ENCODE measurements around the gene PLD4. TPM values are rescaled to one million over a fixed set of nuclear protein-coding genes. Genes with fewer than 3 reads are reported as not detected.

PLD4 gene
- total and polyA plus RNA-seq, 2 of the 8 experiments (the other 6 are each of a cell fraction or from before 2014, with no cell fraction given), result 0.05 TPM; not detected in 1

DNA sequence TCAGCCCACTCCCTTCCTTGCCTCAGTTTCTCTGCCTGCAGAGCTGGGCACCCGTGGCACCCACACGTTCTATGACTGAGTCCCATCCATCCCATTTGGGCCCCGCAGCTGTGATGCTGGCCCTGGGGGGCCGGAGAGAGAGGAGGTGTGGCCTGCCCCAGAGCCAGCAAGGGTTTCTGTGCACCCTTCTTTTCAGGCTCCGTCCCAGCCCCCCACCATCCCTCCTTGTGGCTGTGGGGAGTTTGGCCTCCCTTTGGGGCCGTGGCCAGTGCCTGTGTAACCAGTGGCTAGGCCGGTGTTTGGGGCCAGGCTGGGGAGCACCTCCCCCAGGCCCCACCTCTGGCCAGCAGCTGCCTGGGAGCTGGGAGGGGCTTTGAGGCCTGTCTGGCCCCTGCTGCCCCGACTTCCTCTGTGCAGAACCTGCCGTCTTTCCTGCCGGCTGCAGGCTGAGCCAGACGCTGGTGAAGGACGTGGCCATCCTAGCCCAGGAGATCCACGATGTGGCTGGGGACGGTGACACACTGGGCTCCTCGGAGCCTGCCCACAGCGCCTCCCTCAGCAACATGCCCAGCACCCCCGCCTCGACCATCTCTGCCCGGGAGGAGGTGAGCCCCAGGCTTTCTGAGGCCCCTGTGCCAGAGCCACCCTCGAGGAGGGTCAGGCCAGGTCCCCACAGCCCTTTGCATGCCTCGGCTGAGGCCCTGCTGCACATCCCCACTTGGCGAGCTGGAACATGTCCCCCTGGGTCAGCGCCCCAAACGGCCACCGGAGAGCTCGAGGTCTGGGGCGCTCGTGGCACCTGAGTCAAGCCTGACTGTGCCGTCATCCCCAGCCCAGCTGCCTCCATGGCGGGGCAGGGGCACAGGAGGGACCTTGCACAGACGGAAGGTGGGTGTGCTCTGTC lies 31.9 kb upstream of the PLD4 start:
- POLR2A ChIA-PET (ENCODE audit: partially characterized antibody), result interaction anchor here (0.8 to 2.1 kb wide), 6 partner anchors 10 to 82 kb away, joined by 3 to 8 read pairs (median 4); no protein-coding TSS in a partner anchor

More for the DNA sequence above, 31.9 kb upstream of the PLD4 start:
- Histone ChIP-seq H2BK12ac (ENCODE audit: low read depth, low read length) (no peak overlapping the region), H2BK5ac (ENCODE audit: low read depth, low read length) (no peak overlapping the region; the same call in 1 of the 2 replicates), H3K4me2 (ENCODE audit: insufficient read depth in 1 of 2, low read depth in 2 of 2, low read length in 2 of 2) (no peak overlapping the region), H3K23ac (ENCODE audit: insufficient read length) (no peak overlapping the region), H3K9me3 (ENCODE audit: insufficient read depth in 2 of 2, low read depth in 1 of 2, low read length in 1 of 2) (no peaks in the 10 kb centered on the region), H3K36me3 (ENCODE audit: control insufficient read depth in 2 of 4, insufficient read depth in 4 of 4, low read length in 3 of 4) (peaks cover 0 to under 1% (median 0%) of the 10 kb centered on the region in 4 experiments; a peak in 1 of 8 replicates), H2BK20ac (ENCODE audit: low read length) (no peak overlapping the region), H2AFZ (ENCODE audit: low read length) (no peak overlapping the region), H4K5ac (ENCODE audit: insufficient read length, low read depth, low read length) (no peak overlapping the region), H2BK120ac (replicated peaks; ENCODE audit: low read depth, low read length) (no peak overlapping the region), H3K9ac (replicated peaks in 1 of 4; ENCODE audit: extremely low read depth in 1 of 4, low read depth in 3 of 4, low read length in 3 of 4) (no peak overlapping the region), H3K56ac (replicated peaks; ENCODE audit: insufficient read length, low read depth, low read length) (no peak overlapping the region), H4K8ac (ENCODE audit: extremely low read depth, insufficient read depth, low read length) (no peak overlapping the region; the same call in 1 of the 2 replicates), H3K14ac (ENCODE audit: insufficient read length) (no peak overlapping the region), H3K4ac (replicated peaks; ENCODE audit: insufficient read length, low read depth, low read length) (no peak overlapping the region), H3K4me1 (replicated peaks in 1 of 4; ENCODE audit: control insufficient read depth in 3 of 4, insufficient read depth in 4 of 4, low read length in 3 of 4) (peaks cover 0 to 3% (median 1%) of the 10 kb centered on the region in 4 experiments; a peak in 3 of 7 replicates), H3K79me1 (ENCODE audit: low read depth, low read length) (no peaks in the 10 kb centered on the region), H3K27ac (ENCODE audit: low read depth, low read length) (no peak overlapping the region; the same call in 1 of the 2 replicates), H3K4me3 (ENCODE audit: extremely low read depth in 1 of 4, insufficient read depth in 2 of 4, low read depth in 3 of 4, low read length in 4 of 4) (no peak overlapping the region), H4K20me1 (replicated peaks in 1 of 2; ENCODE audit: control insufficient read depth in 1 of 2, insufficient read depth in 2 of 2, low read length in 2 of 2) (peaks cover 0 to 3% of the 10 kb centered on the region in 2 experiments), H3K27me3 (replicated peaks in 1 of 4; ENCODE audit: control insufficient read depth in 3 of 4, extremely low read depth in 1 of 4, insufficient read depth in 3 of 4, low read length in 3 of 4) (no peaks in the 10 kb centered on the region), H3K18ac (ENCODE audit: extremely low read depth, low read length) (no peak overlapping the region), H3K23me2 (ENCODE audit: low read depth, low read length) (peaks cover 12% of the 10 kb centered on the region; the same call in 1 of the 2 replicates), H4K91ac (replicated peaks; ENCODE audit: insufficient read length, low read length) (no peak overlapping the region), H3K79me2 (ENCODE audit: control insufficient read depth in 1 of 2, insufficient read depth in 2 of 2, low read length in 2 of 2) (no peaks in the 10 kb centered on the region), H2BK15ac (ENCODE audit: low read length) (no peak overlapping the region; the same call in 1 of the 2 replicates), H2AK5ac (ENCODE audit: low read depth, low read length) (no peak overlapping the region)
- no peak for TF ChIP-seq SP2 (IDR thresholded peaks at IDR 0.05; ENCODE audit: low read length)
- TF ChIP-seq BRCA1 (IDR thresholded peaks at IDR 0.05; ENCODE audit: low read depth, low read length), result no peak
- TF ChIP-seq CREB1 (IDR thresholded peaks at IDR 0.05), result no peak
- no peak for TF ChIP-seq TBP (IDR thresholded peaks at IDR 0.05; ENCODE audit: low read depth, low read length)
- TF ChIP-seq MAFK (IDR thresholded peaks at IDR 0.05; ENCODE audit: low read depth, low read length), result no peak
- no peak for TF ChIP-seq BACH1 (IDR thresholded peaks at IDR 0.05; ENCODE audit: low read length)
- TF ChIP-seq POU5F1 (IDR thresholded peaks at IDR 0.05; ENCODE audit: low read depth, low read length), result no peak
- TF ChIP-seq, protein P1, sequence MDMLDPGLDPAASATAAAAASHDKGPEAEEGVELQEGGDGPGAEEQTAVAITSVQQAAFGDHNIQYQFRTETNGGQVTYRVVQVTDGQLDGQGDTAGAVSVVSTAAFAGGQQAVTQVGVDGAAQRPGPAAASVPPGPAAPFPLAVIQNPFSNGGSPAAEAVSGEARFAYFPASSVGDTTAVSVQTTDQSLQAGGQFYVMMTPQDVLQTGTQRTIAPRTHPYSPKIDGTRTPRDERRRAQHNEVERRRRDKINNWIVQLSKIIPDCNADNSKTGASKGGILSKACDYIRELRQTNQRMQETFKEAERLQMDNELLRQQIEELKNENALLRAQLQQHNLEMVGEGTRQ (IDR thresholded peaks at IDR 0.05; ENCODE audit: low read length), result no peak
- no peak for TF ChIP-seq RAD21 (IDR thresholded peaks at IDR 0.05 in 1 of 2, conservative IDR thresholded peaks at IDR 0.05 in 1 of 2; ENCODE audit: low read depth in 2 of 2, low read length in 2 of 2)
- FAIRE-seq (no peak), DNase-seq (ENCODE audit: low read depth in 1 of 2, low spot score in 2 of 2) (peak in 1 of 2 experiments; percentile 48)
- WGBS, 2 experiments (ENCODE audit: extremely low coverage in 1 of 2, insufficient coverage in 1 of 2, insufficient read length in 1 of 2, insufficient replicate concordance in 2 of 2, low coverage in 1 of 2, low lambda C conversion rate in 2 of 2, missing lambda C conversion rate in 1 of 2), result 88% methylated on average over 30 of the region's 31 CpGs; no CpG with 5 or more reads in 1 of the 2 experiments
- CTCF ChIA-PET (ENCODE audit: partially characterized antibody), result interaction anchor here (0.9 to 1.4 kb wide), 3 partner anchors 66 to 115 kb away, joined by 3 to 4 read pairs (median 3); no protein-coding TSS in a partner anchor

All from H1 (cell line).